Measurements from ENCODE around the gene MTRF1L. TPM values are rescaled to one million over a fixed set of nuclear protein-coding genes. Genes with fewer than 3 reads are reported as not detected.

MTRF1L gene
- total RNA-seq, 1 experiment from 2014 or later, result 26.5 TPM

DNA sequence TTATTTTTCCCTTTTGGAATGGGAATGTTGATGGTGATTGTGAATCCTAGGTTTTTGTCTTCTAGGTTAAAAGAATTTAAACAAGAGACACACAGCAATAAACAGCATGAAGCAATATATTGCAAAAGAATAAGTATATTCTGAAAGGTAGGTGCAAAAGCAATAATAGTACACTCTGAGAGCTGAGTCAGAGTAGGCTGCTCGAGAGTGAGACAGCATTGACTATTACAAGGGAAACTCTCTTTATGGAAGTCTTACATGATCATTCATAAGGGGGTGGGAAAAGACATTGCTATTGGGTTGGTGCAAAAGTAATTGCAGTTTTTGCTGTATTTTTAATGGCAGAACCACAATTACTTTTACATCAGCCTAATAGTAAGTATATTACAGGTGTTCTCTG, 44.7 kb downstream of the MTRF1L start:
- H3K4me2 ChIP-seq (ENCODE audit: insufficient read depth, insufficient read length, low read length), result no peak overlapping the region
- H3K79me1 ChIP-seq (ENCODE audit: insufficient read depth, low read depth, low read length, poor library complexity, severe bottlenecking), result no peaks in the 10 kb centered on the region
- no peak overlapping the region for H2BK120ac ChIP-seq (ENCODE audit: low read depth, low read length, poor library complexity, severe bottlenecking)
- no peaks in the 10 kb centered on the region for H3K23me2 ChIP-seq (ENCODE audit: insufficient read length, low read depth, low read length, poor library complexity, severe bottlenecking)
- no peak overlapping the region for H3K4me3 Mint-ChIP-seq
- H3K27me3 Mint-ChIP-seq (ENCODE audit: low read depth), result peaks cover 2% of the 10 kb centered on the region; the same call in 1 of the 2 replicates
- no peak overlapping the region for H2BK15ac ChIP-seq (ENCODE audit: low read depth, low read length)
- H3K14ac ChIP-seq (ENCODE audit: insufficient read depth, low read length), result no peak overlapping the region
- no peak overlapping the region for H3K27ac Mint-ChIP-seq
- no peak overlapping the region for H3K27ac ChIP-seq (ENCODE audit: insufficient read length, low read depth, low read length)
- no peaks in the 10 kb centered on the region for H3K79me2 ChIP-seq (ENCODE audit: insufficient read depth, low read length)
- H3K9me3 Mint-ChIP-seq, result no peaks in the 10 kb centered on the region; a peak in 1 of 5 replicates
- H3K4ac ChIP-seq (ENCODE audit: low read depth, low read length), result no peak overlapping the region
- no peak overlapping the region for H3K56ac ChIP-seq (ENCODE audit: insufficient read length, low read depth, low read length)
- no peak overlapping the region for H3K9ac ChIP-seq (ENCODE audit: extremely low read depth, insufficient read length, low read length)
- no peak overlapping the region for H4K8ac ChIP-seq (replicated peaks; ENCODE audit: insufficient read length, low read depth, low read length)
- H4K5ac ChIP-seq (ENCODE audit: insufficient read length, low read depth, low read length), result no peak overlapping the region
- no peak overlapping the region for H2BK20ac ChIP-seq (ENCODE audit: low read depth, low read length, poor library complexity, severe bottlenecking)
- H3K36me3 Mint-ChIP-seq (ENCODE audit: insufficient read depth in 1 of 3, low read depth in 3 of 3), result no peaks in the 10 kb centered on the region
- H2AFZ ChIP-seq (ENCODE audit: low read length), result no peak overlapping the region
- no peak overlapping the region for H3T11ph ChIP-seq (ENCODE audit: low read length)
- H3K4me1 Mint-ChIP-seq, result peaks cover 4 to 5% of the 10 kb centered on the region in 2 experiments
- H2BK5ac ChIP-seq (ENCODE audit: insufficient read length, low read length), result no peak overlapping the region
- no peaks in the 10 kb centered on the region; the same call in 1 of the 2 replicates for H3K4me1 ChIP-seq (ENCODE audit: insufficient read depth, low read length)
- no peak overlapping the region for H2AK5ac ChIP-seq (ENCODE audit: insufficient read length, low read length)
- WGBS (ENCODE audit: extremely low coverage, insufficient read length, low lambda C conversion rate), result no CpG with 5 or more reads among the region's 1 CpG
- H3K18ac ChIP-seq (ENCODE audit: insufficient read length, low read depth, low read length), result no peak overlapping the region
- TF ChIP-seq, protein P1, sequence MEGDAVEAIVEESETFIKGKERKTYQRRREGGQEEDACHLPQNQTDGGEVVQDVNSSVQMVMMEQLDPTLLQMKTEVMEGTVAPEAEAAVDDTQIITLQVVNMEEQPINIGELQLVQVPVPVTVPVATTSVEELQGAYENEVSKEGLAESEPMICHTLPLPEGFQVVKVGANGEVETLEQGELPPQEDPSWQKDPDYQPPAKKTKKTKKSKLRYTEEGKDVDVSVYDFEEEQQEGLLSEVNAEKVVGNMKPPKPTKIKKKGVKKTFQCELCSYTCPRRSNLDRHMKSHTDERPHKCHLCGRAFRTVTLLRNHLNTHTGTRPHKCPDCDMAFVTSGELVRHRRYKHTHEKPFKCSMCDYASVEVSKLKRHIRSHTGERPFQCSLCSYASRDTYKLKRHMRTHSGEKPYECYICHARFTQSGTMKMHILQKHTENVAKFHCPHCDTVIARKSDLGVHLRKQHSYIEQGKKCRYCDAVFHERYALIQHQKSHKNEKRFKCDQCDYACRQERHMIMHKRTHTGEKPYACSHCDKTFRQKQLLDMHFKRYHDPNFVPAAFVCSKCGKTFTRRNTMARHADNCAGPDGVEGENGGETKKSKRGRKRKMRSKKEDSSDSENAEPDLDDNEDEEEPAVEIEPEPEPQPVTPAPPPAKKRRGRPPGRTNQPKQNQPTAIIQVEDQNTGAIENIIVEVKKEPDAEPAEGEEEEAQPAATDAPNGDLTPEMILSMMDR (conservative IDR thresholded peaks at IDR 0.05), result no peak
- H3K27me3 ChIP-seq (ENCODE audit: insufficient read depth, low read length), result no peaks in the 10 kb centered on the region
- no peaks in the 10 kb centered on the region for H4K20me1 ChIP-seq (ENCODE audit: control insufficient read depth, insufficient read depth, insufficient read length)
- DNase-seq, result no peak
- no peak overlapping the region for H3K23ac ChIP-seq (ENCODE audit: insufficient read length, low read depth, low read length)
- H3K9me3 ChIP-seq (ENCODE audit: control insufficient read depth, low read depth, low read length), result no peaks in the 10 kb centered on the region
- no peak overlapping the region for H2BK12ac ChIP-seq (ENCODE audit: insufficient read length, low read depth, low read length)
- no peak overlapping the region for H4K91ac ChIP-seq (ENCODE audit: insufficient read length, low read depth, low read length)

Data from H9 (cell line).